Measurements from ENCODE around the gene IGFBP2. TPM values are rescaled to one million over a fixed set of nuclear protein-coding genes. Genes with fewer than 3 reads are reported as not detected.

Gene IGFBP2
- total RNA-seq, 4 donors from 2014 or later = 113 to 207 (median 167) TPM

DNA sequence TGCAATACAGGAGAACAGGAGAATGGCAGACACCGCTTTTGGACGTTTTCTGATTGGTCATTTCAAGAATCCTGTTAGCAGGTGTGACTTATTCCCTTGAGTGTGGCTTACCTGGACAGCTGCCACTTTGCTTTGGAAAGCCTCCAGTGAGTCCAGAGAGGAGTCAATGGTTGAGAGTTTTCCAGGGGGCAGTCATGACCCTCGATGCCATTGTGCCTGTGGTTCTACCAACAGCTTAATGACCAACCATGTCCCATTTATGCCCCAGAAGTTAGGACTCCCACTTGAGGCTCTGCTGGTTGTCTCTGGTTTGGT is 12.4 kb downstream of the IGFBP2 start:
- WGBS, 2 donors = 48 to 74% methylated on average over 3 of the region's 3 CpGs
- Histone ChIP-seq H3K4me3 (no peak overlapping the region), H3K9me3 (no peaks in the 10 kb centered on the region), H3K27ac (no peak overlapping the region), H3K27me3 (no peaks in the 10 kb centered on the region), H3K4me1 (peaks cover 11 to 19% (median 14%) of the 10 kb centered on the region in 3 donors), H3K36me3 (peaks cover 0 to 10% (median 0%) of the 10 kb centered on the region in 3 donors)
- DNase-seq = no peak
- TF ChIP-seq POLR2A (IDR thresholded peaks at IDR 0.05) = no peak
- intact Hi-C loops (cut with DNase I) = no loop called here

DNA sequence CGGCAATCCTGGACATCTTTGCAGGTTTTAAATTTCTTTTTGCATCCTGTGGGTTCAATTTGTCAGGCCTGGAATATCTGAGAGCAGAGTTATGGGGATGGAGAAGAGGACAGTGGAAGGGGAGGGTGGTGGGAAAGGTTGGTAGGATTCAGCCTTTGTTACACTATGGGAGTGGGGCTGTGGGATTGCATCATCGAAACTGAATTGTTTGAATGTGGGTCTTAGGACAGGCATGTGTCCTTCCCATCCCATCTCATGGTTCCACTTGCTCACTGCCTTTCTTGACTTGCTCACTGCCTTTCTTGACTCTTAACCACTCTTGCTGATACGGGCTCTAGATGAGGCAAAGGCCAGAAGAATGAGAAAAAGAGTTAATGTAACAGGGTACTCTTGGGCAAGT is 12.9 kb downstream of the IGFBP2 start:
- TF ChIP-seq, protein P1, sequence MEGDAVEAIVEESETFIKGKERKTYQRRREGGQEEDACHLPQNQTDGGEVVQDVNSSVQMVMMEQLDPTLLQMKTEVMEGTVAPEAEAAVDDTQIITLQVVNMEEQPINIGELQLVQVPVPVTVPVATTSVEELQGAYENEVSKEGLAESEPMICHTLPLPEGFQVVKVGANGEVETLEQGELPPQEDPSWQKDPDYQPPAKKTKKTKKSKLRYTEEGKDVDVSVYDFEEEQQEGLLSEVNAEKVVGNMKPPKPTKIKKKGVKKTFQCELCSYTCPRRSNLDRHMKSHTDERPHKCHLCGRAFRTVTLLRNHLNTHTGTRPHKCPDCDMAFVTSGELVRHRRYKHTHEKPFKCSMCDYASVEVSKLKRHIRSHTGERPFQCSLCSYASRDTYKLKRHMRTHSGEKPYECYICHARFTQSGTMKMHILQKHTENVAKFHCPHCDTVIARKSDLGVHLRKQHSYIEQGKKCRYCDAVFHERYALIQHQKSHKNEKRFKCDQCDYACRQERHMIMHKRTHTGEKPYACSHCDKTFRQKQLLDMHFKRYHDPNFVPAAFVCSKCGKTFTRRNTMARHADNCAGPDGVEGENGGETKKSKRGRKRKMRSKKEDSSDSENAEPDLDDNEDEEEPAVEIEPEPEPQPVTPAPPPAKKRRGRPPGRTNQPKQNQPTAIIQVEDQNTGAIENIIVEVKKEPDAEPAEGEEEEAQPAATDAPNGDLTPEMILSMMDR (IDR thresholded peaks at IDR 0.05) = no peak
- no peak for TF ChIP-seq POLR2A (IDR thresholded peaks at IDR 0.05)
- WGBS, 2 donors = 88 to 98% methylated on average over 3 of the region's 3 CpGs
- intact Hi-C loops (cut with DNase I) = no loop called here
- peaks cover 0 to 5% (median 0%) of the 10 kb centered on the region in 3 donors for H3K36me3 ChIP-seq
- H3K4me3 ChIP-seq = no peak overlapping the region
- H3K27me3 ChIP-seq = no peaks in the 10 kb centered on the region
- peaks cover 11 to 24% (median 14%) of the 10 kb centered on the region in 3 donors for H3K4me1 ChIP-seq
- no peaks in the 10 kb centered on the region for H3K9me3 ChIP-seq
- DNase-seq = no peak
- H3K27ac ChIP-seq = no peak overlapping the region

DNA sequence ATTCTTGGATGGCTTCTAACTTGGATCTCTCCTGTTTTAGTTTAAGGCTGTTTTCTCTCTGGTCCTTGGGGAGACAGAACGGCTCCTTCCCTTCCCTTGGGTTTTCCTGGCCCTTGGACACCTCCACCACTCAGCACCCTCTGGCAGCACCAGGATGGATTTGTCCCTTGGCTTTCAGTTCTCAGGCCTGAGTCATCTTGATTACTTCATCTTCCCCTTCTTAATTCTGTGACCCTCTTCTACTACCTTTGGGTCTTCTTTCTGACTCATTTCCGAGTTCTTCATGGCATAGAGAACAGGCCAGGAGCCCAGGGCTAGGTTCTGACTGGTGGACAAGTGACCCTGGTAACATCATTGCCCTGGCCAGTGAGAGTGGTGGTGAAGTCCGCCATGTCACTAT is 14.9 kb downstream of the IGFBP2 start:
- peaks cover 11 to 37% (median 27%) of the 10 kb centered on the region in 3 donors for H3K4me1 ChIP-seq
- no peaks in the 10 kb centered on the region for H3K36me3 ChIP-seq
- DNase-seq = no peak
- TF ChIP-seq, protein P1 (IDR thresholded peaks at IDR 0.05) = no peak
- no peak for TF ChIP-seq POLR2A (IDR thresholded peaks at IDR 0.05)
- no peaks in the 10 kb centered on the region for H3K27me3 ChIP-seq
- H3K9me3 ChIP-seq = no peaks in the 10 kb centered on the region
- H3K27ac ChIP-seq = no peak overlapping the region
- intact Hi-C loops (cut with DNase I) = no loop called here
- 46 to 72% methylated on average over 3 of the region's 3 CpGs for WGBS, 2 donors
- H3K4me3 ChIP-seq = no peak overlapping the region

- 62 to 94% methylated on average over 2 of the region's 5 CpGs for WGBS, 2 donors
- intact Hi-C loops (cut with DNase I) = no loop called here
Observed at GRCh38 chr2:216649574-216649973, 16.4 kb downstream of the IGFBP2 start.

GRCh38 chr2:216650626-216651257 is 17.5 kb downstream of the IGFBP2 start:
- TF ChIP-seq, protein P1 (IDR thresholded peaks at IDR 0.05) = no peak
- no peak for TF ChIP-seq POLR2A (IDR thresholded peaks at IDR 0.05)
- no peak for DNase-seq
- 78% methylated on average over 2 to 3 of the region's 3 CpGs for WGBS, 2 donors
- Histone ChIP-seq H3K9me3 (no peaks in the 10 kb centered on the region), H3K4me3 (no peak overlapping the region), H3K4me1 (peaks cover 5 to 33% (median 14%) of the 10 kb centered on the region in 3 donors), H3K27ac (peak overlapping the region in 1 of 4 donors; percentile 2), H3K27me3 (no peaks in the 10 kb centered on the region), H3K36me3 (no peaks in the 10 kb centered on the region)
- intact Hi-C loops (cut with DNase I) = no loop called here

More at GRCh38 chr2:216649574-216649973, 16.4 kb downstream of the IGFBP2 start:
- H3K27ac ChIP-seq = no peak overlapping the region
- no peaks in the 10 kb centered on the region for H3K36me3 ChIP-seq
- peaks cover 5 to 28% (median 19%) of the 10 kb centered on the region in 3 donors for H3K4me1 ChIP-seq
- H3K27me3 ChIP-seq = no peaks in the 10 kb centered on the region
- H3K9me3 ChIP-seq = no peaks in the 10 kb centered on the region
- H3K4me3 ChIP-seq = no peak overlapping the region
- no peak for DNase-seq
- no peak for TF ChIP-seq POLR2A (IDR thresholded peaks at IDR 0.05)
- TF ChIP-seq, protein P1 (IDR thresholded peaks at IDR 0.05) = no peak

All from esophagus squamous epithelium (tissue), 5 donors.